Measurements from ENCODE around the gene SLC22A7. TPM values are rescaled to one million over a fixed set of nuclear protein-coding genes. Genes with fewer than 3 reads are reported as not detected.

The SLC22A7 gene
- total and polyA plus RNA-seq, 2 donors from 2014 or later, result 2.0 to 34.8 TPM

DNA sequence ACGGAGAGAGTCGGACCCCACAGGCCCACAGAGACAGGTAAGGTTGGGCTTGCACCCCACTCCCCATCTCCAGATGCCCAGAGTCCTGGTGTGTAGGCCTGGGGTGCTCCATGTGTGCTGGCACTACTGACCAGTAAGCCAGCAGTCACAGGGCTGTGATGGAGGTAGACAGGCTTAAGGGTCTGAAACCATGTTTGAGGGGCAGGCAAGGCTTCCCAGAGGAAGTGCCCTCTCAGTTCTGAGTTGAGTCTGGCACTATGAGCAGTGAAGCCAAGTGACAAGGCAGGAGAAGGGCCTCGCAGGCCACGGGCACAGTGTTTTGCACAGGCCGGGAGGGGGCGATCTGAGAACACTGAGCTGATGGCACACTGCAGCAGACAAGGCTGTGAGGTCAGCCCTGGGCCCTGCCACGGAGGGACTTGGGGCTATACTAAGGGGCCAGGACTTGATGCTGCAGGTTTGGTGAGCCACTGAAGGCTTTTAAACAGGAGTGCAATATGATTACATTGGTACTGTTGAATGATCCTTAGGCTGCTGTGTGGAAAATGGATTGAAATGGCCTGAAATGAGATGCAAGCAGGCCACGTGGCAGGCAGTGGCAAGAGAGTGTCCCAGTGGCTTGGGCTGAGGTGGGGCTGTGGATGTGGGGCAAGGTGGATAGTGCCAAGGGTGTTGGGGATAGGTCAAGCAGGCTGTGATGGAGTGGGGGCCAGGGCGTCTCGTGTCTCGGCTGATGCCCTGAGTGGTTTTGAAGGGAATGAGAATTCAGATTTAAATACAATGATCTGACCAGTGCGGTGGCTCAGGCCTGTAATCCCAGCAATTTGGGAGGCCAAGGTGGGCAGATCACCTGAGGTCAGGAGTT is 34.5 kb upstream of the SLC22A7 start:
- Histone ChIP-seq H3K27me3 (ENCODE audit: control insufficient read depth, insufficient read depth, low read length) (no peaks in the 10 kb centered on the region), H3K36me3 (ENCODE audit: control insufficient read depth in 2 of 3, insufficient read depth in 3 of 3, low read length in 3 of 3) (no peaks in the 10 kb centered on the region), H3K27ac (ENCODE audit: low read depth in 2 of 2, low read length in 2 of 2) (no peak overlapping the region), H3K4me1 (ENCODE audit: control insufficient read depth in 2 of 3, insufficient read depth in 2 of 3, low read depth in 1 of 3, low read length in 3 of 3) (peaks cover 0 to 8% (median 7%) of the 10 kb centered on the region in 3 donors), H3K9me3 (ENCODE audit: control insufficient read depth in 2 of 3, insufficient read depth in 1 of 3, low read length in 3 of 3) (no peaks in the 10 kb centered on the region), H3K9ac (ENCODE audit: low read length in 3 of 3) (no peak overlapping the region), H3K4me3 (ENCODE audit: low read length in 3 of 3) (no peak overlapping the region)
- TF ChIP-seq, protein P1, sequence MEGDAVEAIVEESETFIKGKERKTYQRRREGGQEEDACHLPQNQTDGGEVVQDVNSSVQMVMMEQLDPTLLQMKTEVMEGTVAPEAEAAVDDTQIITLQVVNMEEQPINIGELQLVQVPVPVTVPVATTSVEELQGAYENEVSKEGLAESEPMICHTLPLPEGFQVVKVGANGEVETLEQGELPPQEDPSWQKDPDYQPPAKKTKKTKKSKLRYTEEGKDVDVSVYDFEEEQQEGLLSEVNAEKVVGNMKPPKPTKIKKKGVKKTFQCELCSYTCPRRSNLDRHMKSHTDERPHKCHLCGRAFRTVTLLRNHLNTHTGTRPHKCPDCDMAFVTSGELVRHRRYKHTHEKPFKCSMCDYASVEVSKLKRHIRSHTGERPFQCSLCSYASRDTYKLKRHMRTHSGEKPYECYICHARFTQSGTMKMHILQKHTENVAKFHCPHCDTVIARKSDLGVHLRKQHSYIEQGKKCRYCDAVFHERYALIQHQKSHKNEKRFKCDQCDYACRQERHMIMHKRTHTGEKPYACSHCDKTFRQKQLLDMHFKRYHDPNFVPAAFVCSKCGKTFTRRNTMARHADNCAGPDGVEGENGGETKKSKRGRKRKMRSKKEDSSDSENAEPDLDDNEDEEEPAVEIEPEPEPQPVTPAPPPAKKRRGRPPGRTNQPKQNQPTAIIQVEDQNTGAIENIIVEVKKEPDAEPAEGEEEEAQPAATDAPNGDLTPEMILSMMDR (IDR thresholded peaks at IDR 0.05; ENCODE audit: borderline replicate concordance, extremely low read depth, insufficient read depth), result peak; percentile 84
- DNase-seq, result peak in 4 of 5 donors; percentile 76 to 87 (median 83)
- FAIRE-seq, result no peak
- intact Hi-C loops (cut with DNase I), result loop anchor here (10.0 kb wide), 1 partner anchor 71 kb away; no protein-coding TSS in a partner anchor

DNA sequence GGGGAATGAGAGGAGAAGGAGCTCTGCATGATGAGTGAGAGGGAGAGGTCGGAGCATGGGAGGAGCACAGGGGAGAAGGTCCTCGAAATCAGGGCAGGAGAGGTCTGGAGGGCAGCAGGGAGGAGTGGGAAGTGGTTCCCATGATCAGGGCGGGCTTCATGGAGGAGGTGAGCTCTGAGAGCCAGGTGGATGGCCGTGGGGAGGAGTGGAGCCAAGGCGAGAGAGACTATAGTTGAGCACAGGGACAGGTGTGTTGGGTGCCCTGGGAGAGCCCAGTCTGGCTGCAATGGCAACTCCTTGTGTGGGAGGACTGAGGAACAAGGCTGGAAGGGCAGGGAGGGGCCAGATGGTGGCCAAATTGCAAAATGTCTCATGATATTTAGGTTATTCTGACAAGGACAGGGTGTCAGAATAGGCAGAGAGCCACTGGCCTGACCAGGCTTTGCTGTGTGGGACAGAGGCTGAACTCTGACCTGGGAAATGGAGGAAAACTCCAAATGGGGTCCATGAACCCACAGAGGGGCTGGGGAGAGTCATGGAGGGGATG is 33.4 kb upstream of the SLC22A7 start:
- Histone ChIP-seq H3K4me3 (ENCODE audit: low read length in 3 of 3) (no peak overlapping the region), H3K9ac (ENCODE audit: low read length in 3 of 3) (no peak overlapping the region), H3K36me3 (ENCODE audit: control insufficient read depth in 2 of 3, insufficient read depth in 3 of 3, low read length in 3 of 3) (no peaks in the 10 kb centered on the region), H3K27me3 (ENCODE audit: control insufficient read depth, insufficient read depth, low read length) (no peaks in the 10 kb centered on the region), H3K4me1 (ENCODE audit: control insufficient read depth in 2 of 3, insufficient read depth in 2 of 3, low read depth in 1 of 3, low read length in 3 of 3) (peaks cover 0 to 18% (median 14%) of the 10 kb centered on the region in 3 donors), H3K9me3 (ENCODE audit: control insufficient read depth in 2 of 3, insufficient read depth in 1 of 3, low read length in 3 of 3) (no peaks in the 10 kb centered on the region), H3K27ac (ENCODE audit: low read depth in 2 of 2, low read length in 2 of 2) (no peak overlapping the region)
- no peak for FAIRE-seq
- DNase-seq, result no peak
- intact Hi-C loops (cut with DNase I), result loop anchor here (10.0 kb wide), 1 partner anchor 70 kb away; no protein-coding TSS in a partner anchor
- TF ChIP-seq, protein P1 (IDR thresholded peaks at IDR 0.05; ENCODE audit: borderline replicate concordance, extremely low read depth, insufficient read depth), result no peak

DNA sequence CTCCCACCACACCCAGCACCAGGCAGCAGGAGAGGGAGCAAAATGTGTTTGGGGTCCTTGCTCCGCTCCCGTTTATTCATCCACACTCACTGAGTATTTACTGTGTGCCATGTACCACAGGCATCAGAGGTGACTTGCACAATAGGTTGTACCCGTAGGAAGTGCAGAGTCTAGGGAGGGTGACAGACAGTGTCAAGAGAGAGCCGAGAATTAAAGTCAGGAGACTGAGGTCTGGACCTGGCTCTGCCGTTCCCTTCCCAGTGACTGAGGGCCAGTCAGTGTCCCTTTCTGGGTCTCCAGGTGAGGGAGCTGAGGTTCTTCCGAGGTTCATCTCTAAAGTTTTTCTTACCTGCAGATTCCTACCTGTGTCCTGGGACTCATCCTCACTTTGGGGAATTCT is 32.5 kb upstream of the SLC22A7 start:
- TF ChIP-seq, protein P1 (IDR thresholded peaks at IDR 0.05; ENCODE audit: borderline replicate concordance, extremely low read depth, insufficient read depth), result no peak
- intact Hi-C loops (cut with DNase I), result loop anchor here (10.0 kb wide), 1 partner anchor 69 kb away; no protein-coding TSS in a partner anchor
- Histone ChIP-seq H3K9ac (ENCODE audit: low read length in 3 of 3) (no peak overlapping the region), H3K4me3 (ENCODE audit: low read length in 3 of 3) (no peak overlapping the region), H3K27ac (ENCODE audit: low read depth in 2 of 2, low read length in 2 of 2) (no peak overlapping the region), H3K27me3 (ENCODE audit: control insufficient read depth, insufficient read depth, low read length) (no peaks in the 10 kb centered on the region), H3K9me3 (ENCODE audit: control insufficient read depth in 2 of 3, insufficient read depth in 1 of 3, low read length in 3 of 3) (no peaks in the 10 kb centered on the region), H3K4me1 (ENCODE audit: control insufficient read depth in 2 of 3, insufficient read depth in 2 of 3, low read depth in 1 of 3, low read length in 3 of 3) (peaks cover 0 to 18% (median 15%) of the 10 kb centered on the region in 3 donors), H3K36me3 (ENCODE audit: control insufficient read depth in 2 of 3, insufficient read depth in 3 of 3, low read length in 3 of 3) (no peaks in the 10 kb centered on the region)
- no peak for FAIRE-seq
- no peak for DNase-seq
